COLO829 (cell line): Measurements from ENCODE around the gene DPEP1.
"Not testable (repeated sequence)": the region's sequence is repeated elsewhere in the genome, so short reads cannot be mapped to it uniquely, and the experiment has no call there.

ENCODE experiments used
- DNase-seq: peaks from one replicate; pipeline ENCODE4 v3.0.0; 2012; ENCODE audit warnings: low spot score

The DPEP1 gene

DNA sequence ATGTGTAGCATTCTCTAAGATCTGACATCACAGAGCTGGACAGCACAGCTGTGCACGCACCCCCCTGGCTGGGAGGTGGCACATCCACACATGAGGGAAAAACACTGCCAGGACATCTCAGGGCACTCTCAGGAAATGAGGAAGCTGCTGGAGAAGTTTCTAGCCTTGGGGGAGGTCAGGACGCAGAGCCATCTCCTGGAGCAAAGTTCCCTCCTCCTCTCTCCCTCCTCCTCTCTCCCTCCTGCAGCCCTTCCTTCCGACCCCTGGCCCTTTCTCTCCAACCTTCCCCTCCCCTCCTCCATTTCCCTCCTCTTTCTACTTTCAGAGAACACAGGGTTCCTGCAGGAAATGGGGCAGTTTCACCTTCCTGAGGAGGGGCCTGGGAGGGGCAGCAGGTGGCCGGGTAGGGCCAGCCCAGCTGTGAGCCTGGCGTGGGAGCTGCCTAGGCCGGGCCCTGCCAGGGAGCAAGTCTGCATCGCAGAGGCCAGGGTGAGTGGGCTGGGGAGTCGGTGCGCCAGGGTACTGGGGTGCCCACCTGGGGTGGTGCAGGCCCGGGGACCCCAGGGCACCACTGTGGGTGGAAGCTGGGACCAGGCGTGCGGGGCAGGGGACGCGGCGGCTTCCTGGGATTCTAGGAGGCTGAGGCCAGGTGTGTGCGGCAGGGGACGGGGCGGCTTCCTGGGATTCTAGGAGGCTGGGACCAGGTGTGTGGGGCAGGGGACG is at the start of gene DPEP1:
Gene DPEP1 (plus strand): TSS at position 412 of the 723 bp plus-strand sequence. CDS start 16,769 bp downstream, outside the sequence.
- no peak for DNase-seq

DNA sequence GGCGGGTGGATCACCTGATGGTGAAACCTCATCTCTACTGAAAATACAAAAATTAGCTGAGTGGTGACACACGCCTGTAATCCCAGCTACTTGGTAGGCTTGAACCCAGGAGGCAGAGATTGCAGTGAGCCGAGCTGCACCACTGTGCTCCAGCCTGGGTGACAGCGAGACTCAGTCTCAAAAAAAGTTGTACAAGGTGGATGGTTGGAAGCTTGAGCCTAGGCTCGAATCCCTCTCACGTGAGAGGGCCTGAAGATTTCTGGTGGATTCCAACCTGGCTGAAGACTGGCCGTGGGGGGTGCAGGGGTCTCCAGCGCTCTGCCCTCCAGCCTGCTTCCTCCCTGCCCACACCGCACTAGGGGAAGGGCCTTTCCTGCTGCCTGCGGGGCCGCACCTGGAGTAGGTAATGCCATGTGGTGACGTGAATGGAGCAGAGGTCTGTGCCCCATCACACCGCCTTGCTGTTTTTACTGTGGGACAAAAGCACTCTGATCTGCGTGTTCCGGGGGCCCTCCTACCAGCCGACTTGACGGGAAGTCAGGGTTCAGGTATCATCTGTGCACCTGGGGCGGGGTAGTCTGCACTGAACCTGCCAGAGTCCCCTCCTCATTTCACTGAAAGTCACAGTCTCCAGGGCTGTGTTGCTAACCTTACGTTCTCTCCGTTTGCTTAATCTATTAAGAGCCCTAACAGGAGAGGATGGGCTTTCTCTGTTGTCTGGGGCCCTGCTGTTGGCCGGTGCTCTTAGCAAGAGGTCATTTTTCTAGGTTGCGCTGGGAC is 48.8 kb upstream of the DPEP1 start:
- no peak for DNase-seq

DNA sequence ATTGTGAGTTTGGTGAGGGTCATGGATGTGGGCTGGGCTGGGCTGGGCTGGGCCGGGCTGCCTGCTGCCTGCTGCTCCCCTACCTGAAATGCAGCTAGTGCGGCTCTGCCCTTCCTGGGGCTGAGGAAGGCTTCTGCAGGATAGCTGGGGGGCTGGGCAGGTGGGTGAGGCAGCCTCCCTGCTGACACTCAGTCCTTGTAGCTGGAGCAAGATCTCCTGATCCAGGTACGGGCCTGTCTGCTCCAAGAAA is 48.3 kb upstream of the DPEP1 start:
- DNase-seq: no peak

DNA sequence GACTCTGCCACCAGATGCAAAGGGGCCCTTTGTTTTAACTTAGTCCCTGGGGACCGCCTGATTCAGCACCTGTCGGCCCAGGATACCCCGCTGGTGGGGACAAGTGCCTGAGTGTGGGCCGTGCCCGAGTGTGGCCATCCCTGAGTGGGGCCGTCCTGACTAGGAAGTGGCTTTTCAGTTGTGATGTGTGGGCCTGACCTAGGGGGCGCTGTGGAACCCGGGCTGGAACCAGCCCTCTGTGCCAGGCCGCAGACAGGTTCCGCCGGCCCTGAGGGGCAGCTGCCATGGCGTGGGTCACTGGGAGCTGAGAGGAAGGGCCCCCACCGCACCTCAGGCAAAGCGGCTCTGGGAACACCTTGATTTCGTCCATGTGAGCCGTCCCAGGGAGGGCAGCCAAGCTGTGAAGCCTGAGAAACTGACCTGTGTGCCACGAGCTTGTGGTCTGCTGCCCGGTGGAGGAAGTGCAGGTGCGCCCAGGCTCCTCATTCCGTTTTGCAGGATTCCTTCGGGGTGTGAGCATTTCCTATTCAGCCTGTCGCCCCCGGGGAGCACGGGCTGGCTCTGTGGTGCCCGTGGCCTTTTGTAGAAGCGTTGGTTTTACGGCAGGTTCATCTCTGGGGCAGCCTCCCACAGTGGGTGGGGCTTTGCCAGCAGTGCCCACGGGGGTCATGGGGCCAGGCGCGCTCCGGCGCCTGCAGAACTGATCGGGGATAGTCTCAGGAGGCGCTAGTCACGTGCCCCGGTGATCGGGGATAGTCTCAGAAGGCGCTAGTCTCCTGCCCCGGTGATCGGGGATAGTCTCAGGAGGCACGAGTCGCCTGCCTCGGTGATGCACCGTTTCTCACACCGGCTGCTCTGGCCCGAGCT is 47.7 kb upstream of the DPEP1 start:
- DNase-seq: no peak

DNA sequence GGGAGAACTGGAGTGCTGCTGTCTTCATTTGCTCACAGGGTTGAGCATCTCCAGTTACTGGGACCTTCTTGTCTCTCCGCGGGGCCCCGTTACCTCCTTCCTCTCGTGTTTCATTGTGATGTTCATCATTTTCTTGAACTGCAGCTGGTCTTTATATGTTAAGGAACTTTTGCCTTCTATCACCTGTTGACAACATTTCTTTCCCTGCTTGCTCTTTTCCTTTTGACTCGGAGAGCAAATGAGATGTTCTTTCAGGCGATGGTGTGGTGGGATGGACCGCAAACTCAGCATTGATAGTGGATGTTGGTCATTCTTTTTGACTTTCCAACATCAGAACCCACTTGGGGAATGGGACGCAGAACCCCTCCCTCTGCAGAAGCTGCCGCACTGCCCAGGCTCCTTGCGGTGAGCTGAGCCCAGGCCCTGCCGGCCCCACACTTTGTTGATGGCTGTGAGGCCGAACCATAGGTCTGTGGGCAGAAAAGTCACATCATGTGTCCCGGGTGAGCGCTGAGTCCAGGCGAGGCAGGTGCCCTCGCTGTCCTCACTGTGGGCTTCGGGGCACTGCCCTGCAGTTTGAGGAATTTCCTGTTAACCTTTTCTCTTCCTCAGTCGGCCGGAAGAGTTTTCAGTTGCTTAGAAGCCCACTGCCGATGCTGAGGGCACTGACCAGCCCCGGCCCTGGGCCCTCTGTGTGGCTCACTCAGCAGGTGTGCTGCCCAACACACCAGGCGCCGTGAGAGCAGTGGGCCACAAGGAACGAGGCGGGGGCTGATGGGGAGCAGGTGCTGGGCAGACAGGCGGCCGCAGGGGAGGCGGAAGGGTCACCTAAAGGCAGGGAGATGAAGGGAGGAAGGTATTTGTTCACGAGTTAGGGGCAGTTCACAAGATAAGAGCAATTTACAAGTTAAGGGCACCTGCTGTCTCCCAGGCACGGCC is 45.5 kb upstream of the DPEP1 start:
- no peak for DNase-seq

DNA sequence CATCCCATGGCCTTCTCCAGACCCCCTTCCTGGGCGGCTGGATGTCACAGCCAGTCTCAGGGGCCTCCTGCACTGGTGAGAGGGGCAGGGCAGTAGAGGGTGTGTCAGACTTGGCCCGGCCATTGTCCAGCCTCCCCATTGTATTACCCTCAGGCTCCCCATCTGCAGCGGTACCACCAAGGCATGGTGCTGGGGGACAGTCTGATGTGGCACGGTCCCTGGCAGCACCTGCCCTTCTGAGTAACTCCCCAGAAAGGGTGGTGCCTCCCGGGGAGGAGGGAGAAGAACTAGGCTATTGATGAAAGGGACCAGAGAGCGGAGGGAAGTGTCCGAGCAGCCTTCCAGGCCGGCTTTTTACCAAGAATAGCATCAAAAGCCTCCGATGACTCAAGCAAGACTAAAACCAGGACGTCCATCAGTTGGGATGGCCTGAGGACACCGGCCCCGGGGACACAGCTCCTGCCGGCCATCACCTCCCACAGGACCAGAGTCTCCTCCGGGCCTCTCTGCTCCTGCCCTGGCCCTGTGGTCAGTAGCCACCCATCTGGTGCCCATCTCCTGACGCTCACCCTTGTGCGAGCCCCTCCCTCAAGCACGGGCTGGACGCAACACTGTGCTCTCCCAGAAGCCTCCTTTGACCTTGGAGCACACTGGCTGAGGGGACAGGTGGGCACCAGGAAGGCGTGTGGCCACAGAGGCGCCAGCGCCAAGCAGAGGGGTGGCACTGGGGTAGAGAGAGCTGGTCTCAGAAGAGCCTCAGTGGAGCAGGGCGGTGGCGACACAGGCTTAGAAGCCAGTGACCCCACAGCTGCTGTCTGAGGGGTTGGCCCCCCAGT is 43.7 kb upstream of the DPEP1 start:
- no peak for DNase-seq

DNA sequence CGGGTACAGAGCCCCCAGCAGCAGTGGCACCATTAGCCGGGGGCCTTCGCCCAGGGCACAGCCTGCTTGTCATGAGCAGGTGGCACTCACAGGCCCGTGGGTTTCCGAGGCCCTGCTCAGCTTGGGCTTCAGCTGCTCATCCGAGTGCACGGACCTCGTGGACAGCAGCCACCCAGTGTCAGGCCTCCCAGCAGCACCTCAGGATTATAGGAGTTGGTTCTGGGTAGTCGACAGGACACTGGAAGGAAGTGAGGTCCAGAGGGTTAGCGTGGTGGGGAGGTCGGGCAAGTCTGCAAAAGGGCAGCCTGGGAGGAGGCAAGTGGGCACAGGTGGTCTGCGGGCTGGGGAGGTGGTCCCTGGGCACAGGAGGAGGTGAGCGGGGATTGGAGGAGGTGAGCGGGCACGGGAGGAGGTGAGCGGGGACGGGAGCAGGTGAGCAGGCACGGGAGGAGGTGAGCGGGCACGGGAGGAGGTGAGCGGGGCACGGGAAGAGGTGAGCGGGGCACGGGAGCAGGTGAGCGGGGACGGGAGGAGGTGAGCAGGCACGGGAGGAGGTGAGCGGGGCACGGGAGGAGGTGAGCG is 43.0 kb upstream of the DPEP1 start:
- DNase-seq: no peak

DNA sequence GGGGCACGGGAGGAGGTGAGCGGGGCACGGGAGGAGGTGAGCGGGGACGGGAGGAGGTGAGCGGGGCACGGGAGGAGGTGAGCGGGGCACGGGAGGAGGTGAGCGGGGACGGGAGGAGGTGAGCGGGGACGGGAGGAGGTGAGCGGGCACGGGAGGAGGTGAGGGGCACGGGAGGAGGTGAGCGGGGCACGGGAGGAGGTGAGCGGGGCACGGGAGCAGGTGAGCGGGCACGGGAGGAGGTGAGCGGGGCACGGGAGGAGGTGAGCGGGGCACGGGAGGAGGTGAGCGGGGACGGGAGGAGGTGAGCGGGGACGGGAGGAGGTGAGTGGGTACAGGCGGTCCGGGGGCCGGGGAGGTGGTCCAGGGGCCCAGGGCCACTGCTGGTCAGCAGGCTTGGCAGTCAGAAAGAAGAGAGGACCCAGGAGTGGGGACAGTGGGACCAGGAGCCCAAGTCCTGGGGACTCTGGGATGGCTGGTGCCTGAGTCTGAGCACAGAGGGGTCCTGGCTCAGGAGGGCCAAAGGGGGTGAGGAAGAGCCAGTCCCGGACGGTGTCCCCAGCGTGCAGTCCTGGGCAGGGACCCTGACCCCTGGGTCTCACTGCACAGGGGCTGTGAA is 42.4 kb upstream of the DPEP1 start:
- not testable (repeated sequence) for DNase-seq

DNA sequence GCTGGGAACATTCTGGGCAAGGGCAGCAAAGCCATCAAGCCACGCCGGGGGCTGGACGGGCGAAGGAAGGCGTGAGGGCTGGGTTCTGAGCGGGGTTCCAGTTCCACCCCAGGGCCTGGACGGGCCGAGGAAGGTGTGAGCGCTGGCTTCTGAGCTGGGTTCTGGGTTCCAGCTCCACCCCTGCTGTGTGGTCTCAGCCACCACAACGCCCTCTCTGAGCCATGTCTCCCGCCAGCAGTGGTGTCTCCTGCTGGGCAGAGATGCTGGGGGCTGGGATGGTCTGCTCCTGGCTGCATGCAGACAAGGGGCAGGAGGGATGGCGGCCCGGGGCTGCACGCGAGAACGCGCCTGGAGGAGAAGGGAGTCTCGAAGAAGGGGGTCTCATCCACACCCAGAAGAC is 41.8 kb upstream of the DPEP1 start:
- no peak for DNase-seq

DNA sequence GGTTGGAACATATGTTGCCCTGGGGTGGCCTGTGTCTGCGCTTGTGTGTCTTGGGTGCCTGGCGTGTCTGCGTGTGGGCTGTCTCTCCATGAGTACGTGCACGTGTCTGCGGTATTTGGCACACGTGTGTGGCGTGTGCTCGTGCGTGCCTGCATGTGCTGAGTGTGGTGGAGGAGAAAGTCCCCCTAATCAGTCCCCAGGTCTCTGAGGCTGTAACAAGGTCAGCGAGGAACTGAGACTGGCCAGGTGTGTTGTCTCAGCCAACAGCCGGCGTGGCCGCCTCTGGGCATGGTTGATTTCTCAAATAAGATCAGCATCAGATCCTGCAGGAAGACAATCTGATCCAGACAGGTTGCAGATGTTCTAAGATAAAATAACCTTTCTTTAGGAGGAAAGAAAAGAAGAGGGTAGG is 41.4 kb upstream of the DPEP1 start:
- DNase-seq: no peak

DNA sequence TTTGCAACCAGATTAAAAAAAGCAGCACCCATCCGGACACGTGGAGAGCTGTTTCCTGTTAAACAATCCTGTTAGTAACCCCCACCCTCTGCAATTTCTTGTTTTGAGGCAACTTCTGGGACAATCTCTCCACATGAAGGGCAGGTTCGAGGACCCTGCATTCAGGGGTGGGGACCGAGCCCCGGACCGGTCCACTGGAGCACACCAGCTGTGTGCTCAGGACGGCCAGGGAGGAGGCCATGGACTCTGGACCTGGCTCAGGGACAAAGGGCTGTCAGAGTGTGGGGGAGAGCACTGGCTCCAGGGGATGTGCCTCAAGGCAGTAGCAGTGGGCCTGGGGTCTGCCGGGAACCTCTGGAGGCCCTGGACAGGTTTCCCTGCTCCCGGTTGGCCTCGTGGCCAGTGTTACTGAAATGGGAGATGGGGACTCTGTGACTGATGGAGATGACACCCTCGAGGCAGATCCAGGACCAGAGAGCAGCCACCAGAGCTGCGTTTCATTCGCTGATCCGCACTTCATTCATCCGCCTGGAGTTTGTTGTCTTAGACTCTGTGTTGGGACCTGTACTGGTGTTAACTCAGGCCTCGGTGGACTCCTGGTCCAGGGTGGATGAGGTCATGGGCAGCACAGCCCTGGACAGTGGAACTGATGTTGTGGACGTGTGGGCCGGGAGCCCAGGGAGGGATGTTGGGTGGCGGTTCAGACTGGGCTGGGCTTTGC is 40.8 kb upstream of the DPEP1 start:
- DNase-seq: no peak

DNA sequence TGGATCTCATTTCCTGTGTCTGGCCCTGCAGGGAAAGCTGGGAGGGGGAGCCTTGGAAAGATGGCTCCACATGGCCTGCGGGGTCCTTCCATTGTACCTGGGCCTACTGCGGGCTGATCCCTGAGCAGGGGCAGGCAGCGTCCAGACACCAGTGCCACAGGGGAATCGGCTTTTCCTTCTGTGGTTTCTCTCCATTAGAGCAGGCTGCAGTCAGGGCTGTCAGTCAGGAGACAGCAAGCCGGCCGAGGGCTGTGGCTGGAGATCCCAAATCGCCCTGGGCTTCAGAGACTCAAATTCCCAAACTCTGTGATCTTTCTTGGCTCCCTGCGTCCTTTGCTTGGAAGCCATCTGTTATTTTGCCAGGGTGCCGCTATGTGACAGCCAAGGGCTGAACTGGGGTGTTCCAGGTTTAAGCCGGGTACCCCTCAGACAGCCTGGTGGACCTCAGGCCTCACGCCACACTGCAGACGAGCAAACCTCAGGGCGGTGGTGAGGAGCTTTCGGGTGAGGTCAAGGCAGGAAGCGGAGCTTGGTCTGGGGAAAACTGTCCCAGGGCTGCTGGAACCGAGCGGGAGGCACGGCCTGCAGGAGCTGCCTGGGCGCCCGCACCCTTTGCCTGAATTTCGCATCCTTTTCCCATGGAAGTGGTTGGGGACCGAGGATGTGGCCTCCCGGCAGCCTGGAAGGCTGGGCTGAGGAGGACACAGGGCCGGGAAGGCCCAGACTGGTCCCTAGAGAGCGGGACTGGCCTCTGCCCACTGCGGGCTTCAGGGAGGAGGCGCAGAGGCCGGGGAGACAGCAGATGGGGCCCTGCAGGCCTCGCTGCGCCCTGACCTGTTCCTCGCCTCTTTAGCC is 39.4 kb upstream of the DPEP1 start:
- no peak for DNase-seq

DNA sequence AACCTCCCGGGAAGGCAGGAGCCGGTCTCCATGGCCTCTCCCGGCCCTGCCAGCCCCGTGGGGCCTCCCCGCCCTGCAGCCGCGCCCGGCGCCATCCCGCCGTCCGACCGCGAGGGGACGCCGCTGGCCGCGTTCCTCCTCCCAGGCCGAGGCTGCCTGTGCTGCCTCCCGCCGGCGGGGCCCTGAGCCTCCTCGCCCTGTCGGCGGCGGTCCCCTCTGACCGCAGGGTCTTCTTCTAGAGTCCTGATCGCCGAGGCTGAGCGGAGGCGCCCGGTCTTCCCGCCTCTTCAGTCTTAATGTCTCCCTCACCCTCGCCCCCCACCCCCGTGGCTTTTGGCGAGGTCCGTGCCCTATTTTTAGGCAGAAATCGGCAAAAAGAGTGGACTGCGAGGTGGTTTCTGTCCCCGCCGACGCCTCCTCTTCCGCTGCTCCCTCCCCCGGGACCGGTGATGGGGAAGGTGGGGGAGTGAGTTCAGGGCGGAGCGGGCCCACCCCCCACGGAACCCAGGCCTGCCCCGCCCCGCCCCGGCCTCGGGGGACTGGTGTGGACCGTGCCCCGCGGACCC is 38.7 kb upstream of the DPEP1 start:
- no peak for DNase-seq

DNA sequence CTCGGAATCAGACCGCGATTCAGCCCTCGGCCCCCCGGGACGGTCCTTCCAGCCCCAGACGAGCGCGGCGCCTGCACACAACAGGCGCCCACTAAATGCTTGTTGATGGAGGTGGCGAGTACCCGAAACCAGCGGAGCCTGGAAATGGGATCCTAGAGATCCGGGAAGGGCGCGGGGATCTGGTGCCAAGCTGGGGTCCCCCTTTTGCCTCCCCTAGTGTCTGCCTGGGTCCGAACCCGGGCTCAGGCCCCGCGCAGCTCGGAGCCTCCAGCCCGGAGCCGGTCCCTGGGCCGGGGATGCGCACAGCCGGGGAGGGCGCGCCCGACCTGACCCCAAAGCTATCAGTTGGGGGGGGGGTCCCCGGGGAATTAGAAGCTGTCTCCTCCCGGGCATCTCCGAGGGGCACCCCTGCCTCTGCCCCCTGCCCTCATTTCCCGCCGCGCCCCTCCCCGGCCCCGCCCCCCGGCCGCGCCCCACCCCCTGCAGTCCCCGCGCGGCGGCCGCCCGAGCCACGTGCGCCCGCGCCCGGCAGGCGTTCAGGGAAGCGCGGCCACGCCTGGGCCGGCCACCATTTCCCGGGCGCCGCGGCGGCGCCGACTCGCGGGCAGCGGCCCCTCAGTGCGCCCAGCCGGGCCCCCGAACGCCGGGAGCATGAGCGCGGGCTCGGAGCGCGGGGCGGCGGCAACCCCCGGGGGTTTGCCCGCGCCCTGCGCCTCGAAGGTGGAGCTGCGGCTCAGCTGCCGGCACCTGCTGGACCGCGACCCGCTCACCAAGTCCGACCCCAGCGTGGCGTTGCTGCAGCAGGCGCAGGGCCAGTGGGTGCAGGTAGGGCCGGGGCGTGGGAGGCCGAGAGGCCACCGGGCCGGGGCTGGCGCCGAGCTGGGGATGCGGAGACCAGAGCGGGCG is 37.9 kb upstream of the DPEP1 start, which contains the start of gene CPNE7:
Gene CPNE7 (plus strand): TSS at position 512 of the 906 bp plus-strand sequence. CDS start 140 bp downstream, at position 652.
- no peak for DNase-seq

DNA sequence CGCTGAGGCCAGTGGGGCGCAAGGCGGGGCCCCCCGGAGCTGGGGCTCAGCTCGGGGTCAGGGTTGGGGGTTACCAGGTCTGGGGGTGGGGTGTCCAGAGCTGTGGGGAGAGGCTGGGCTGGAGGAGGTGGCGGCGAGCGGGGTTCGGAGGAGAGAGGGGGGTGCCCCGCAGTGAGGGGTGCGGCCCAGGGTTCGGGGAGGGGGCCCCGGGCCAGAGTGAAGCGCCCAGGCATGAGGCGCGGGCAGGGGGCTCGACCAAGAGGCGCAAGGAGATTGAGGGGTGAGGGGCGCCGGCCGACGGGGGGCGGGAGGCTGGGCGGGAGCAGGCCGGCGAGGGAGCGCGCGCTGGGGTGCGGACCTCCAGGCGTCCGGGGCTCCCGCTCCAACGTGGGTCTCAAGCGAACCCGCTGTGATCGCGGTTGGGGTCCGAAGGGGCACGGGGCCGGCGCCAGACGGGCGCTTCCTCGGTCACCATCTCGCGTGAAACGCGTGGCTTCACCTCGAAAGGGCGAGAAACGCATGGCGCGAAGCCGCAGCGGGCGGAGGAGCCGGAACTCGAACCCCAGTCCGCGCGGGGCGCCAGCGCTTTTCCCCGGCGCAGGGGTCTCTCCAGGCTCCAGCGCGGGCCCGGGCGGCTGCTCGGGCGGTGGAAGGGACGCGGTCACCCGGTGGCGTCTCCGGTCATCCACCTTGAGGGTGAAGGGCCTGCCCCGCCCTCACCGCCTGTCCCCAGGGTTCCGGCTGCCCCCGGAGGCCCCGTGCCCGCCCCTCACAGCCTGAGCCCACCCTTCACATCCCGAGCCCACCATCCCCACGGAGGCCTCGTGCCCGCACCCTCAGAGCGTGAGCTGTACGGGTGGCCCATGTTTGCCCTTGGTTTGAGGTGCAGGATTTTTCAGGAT is 37.0 kb upstream of the DPEP1 start:
- no peak for DNase-seq
